Ishikawa (cell line): ENCODE results near the gene TEN1.

Source experiments
- CEBPB ChIP-seq: IDR thresholded peaks from 2 replicates; pipeline ENCODE4 v1.6.1; 2012
- CREB1 ChIP-seq: IDR thresholded peaks from 2 replicates; pipeline ENCODE4 v1.6.1; 2012; ENCODE audit warnings: low read depth
- EGR1 ChIP-seq: IDR thresholded peaks from 2 replicates; pipeline ENCODE4 v1.6.1; 2012
- EP300 ChIP-seq: IDR thresholded peaks from 2 replicates; pipeline ENCODE4 v1.6.1; 2012; ENCODE audit warnings: borderline replicate concordance
- FOXM1 ChIP-seq: IDR thresholded peaks from 2 replicates; pipeline ENCODE4 v1.6.1; 2012; ENCODE audit warnings: low read depth, borderline replicate concordance
- MAX ChIP-seq: IDR thresholded peaks from 2 replicates; pipeline ENCODE4 v1.6.1; 2012
- NFIC ChIP-seq: IDR thresholded peaks from 2 replicates; pipeline ENCODE4 v1.6.1; 2012
- RAD21 ChIP-seq: IDR thresholded peaks from 2 replicates; pipeline ENCODE4 v1.6.1; 2012; ENCODE audit warnings: low read depth
- TAF1 ChIP-seq: IDR thresholded peaks from 2 replicates; pipeline ENCODE4 v1.6.1; 2012; ENCODE audit warnings: low read depth, mild to moderate bottlenecking
- TCF12 ChIP-seq: IDR thresholded peaks from 2 replicates; pipeline ENCODE4 v1.6.1; 2012; ENCODE audit warnings: low read depth
- TEAD4 ChIP-seq: IDR thresholded peaks from 2 replicates; pipeline ENCODE4 v1.6.1; 2012
- YY1 ChIP-seq: IDR thresholded peaks from 2 replicates; pipeline ENCODE4 v1.6.1; 2012; ENCODE audit warnings: low read depth
- ZBTB7A ChIP-seq: IDR thresholded peaks from 2 replicates; pipeline ENCODE4 v1.6.1; 2012; ENCODE audit warnings: low read depth
- TF ChIP-seq, protein P1 (sequence below): IDR thresholded peaks from 2 replicates; pipeline ENCODE4 v1.6.1; 2012; ENCODE audit warnings: low read depth, mild to moderate bottlenecking
- TF ChIP-seq, protein P2 (sequence below): IDR thresholded peaks from 2 replicates; pipeline ENCODE4 v1.6.1; 2012

The TEN1 gene

DNA sequence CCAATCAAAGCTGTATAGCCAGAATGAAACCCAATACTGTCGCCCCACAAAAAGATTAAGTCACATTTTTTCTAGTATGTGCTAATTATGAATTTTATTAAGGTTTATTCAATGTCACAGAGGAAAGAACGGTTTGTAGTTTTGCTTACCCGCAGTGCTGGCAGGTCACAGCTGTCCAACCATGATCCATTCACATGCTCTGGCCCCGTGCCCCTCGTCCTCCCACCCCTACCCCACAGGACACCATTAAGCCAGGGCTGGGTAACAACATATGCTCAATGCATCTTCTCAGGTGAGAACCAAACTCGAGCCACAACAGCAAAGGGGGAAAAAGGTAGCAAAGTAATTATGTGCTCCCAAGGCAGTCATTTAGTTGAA, 37.6 kb upstream of the TEN1 start:
- TF ChIP-seq MAX = no peak

- TF ChIP-seq EGR1 = no peak
- TF ChIP-seq TCF12 = no peak
- TF ChIP-seq CREB1 = no peak
- TF ChIP-seq TAF1 = no peak
- TF ChIP-seq, protein P1, sequence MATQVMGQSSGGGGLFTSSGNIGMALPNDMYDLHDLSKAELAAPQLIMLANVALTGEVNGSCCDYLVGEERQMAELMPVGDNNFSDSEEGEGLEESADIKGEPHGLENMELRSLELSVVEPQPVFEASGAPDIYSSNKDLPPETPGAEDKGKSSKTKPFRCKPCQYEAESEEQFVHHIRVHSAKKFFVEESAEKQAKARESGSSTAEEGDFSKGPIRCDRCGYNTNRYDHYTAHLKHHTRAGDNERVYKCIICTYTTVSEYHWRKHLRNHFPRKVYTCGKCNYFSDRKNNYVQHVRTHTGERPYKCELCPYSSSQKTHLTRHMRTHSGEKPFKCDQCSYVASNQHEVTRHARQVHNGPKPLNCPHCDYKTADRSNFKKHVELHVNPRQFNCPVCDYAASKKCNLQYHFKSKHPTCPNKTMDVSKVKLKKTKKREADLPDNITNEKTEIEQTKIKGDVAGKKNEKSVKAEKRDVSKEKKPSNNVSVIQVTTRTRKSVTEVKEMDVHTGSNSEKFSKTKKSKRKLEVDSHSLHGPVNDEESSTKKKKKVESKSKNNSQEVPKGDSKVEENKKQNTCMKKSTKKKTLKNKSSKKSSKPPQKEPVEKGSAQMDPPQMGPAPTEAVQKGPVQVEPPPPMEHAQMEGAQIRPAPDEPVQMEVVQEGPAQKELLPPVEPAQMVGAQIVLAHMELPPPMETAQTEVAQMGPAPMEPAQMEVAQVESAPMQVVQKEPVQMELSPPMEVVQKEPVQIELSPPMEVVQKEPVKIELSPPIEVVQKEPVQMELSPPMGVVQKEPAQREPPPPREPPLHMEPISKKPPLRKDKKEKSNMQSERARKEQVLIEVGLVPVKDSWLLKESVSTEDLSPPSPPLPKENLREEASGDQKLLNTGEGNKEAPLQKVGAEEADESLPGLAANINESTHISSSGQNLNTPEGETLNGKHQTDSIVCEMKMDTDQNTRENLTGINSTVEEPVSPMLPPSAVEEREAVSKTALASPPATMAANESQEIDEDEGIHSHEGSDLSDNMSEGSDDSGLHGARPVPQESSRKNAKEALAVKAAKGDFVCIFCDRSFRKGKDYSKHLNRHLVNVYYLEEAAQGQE = no peak
- TF ChIP-seq MAX = no peak
- no peak for TF ChIP-seq FOXM1
- TF ChIP-seq, protein P2, sequence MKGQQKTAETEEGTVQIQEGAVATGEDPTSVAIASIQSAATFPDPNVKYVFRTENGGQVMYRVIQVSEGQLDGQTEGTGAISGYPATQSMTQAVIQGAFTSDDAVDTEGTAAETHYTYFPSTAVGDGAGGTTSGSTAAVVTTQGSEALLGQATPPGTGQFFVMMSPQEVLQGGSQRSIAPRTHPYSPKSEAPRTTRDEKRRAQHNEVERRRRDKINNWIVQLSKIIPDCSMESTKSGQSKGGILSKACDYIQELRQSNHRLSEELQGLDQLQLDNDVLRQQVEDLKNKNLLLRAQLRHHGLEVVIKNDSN = no peak
- TF ChIP-seq CEBPB = no peak
- TF ChIP-seq ZBTB7A = no peak
These were observed 36.6 kb upstream of the TEN1 start for GRCh38 chr17:75942473-75942872.

GRCh38 chr17:75943491-75943890, 35.5 kb upstream of the TEN1 start:
- TF ChIP-seq EP300 = no peak
- no peak for TF ChIP-seq TEAD4
- no peak for TF ChIP-seq ZBTB7A
- no peak for TF ChIP-seq TCF12
- TF ChIP-seq CEBPB = no peak
- TF ChIP-seq YY1 = no peak
- TF ChIP-seq CREB1 = no peak

DNA sequence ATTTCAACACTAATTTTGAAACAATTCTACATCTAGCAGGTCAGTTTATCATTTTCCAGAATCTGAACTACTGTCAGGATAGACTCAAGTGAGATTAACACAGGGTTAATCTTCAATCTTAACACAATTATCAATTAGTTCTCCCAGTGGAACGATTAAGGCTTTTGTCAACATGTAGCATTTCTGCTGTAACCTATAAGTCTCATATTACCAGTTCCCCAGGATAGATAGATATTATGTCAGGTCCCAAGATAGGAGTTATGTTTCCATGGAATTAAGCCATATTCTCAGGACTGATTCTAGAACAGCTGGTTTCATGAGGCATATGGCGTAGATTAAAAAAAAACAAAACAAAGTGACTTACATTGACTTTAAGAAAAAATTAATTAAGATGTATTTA, 33.8 kb upstream of the TEN1 start:
- no peak for TF ChIP-seq CEBPB
- no peak for TF ChIP-seq YY1
- TF ChIP-seq RAD21 = no peak
- TF ChIP-seq, protein P2 = no peak
- no peak for TF ChIP-seq FOXM1
- no peak for TF ChIP-seq ZBTB7A
- no peak for TF ChIP-seq EGR1
- no peak for TF ChIP-seq CREB1
- no peak for TF ChIP-seq TEAD4
- TF ChIP-seq, protein P1 = no peak
- no peak for TF ChIP-seq EP300
- TF ChIP-seq NFIC = no peak
- no peak for TF ChIP-seq TAF1
- TF ChIP-seq TCF12 = no peak
- no peak for TF ChIP-seq MAX

DNA sequence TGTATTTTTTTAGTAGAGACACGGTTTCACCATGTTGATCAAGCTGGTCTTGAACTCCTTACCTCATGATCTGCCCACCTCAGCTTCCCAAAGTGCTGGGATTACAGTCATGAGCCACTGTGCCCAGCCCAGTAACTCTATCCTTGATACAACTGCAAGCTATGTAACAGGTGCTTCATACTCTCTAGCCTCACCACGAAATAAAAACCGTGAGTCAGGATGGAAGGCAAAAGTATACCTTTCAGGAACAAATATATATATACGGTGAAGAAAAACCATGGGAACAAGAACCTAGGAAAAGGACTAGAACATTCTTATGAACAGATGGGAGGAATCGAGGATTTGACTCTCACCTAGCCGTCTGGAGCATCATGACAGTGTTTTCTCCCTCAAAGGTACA, 28.6 kb upstream of the TEN1 start:
- no peak for TF ChIP-seq TCF12
- TF ChIP-seq TEAD4 = no peak
- no peak for TF ChIP-seq ZBTB7A
- TF ChIP-seq, protein P1 = no peak
- TF ChIP-seq MAX = no peak
- no peak for TF ChIP-seq FOXM1
- no peak for TF ChIP-seq NFIC
- TF ChIP-seq CEBPB = no peak
- TF ChIP-seq, protein P2 = no peak
- TF ChIP-seq CREB1 = no peak
- TF ChIP-seq RAD21 = no peak
